K562 (cell line): ENCODE results near the gene WHAMM. TPM values are rescaled to one million over a fixed set of nuclear protein-coding genes. Genes with fewer than 3 reads are reported as not detected.

Experiments
- FIP1L1 ChIP-seq: fragments of 200-400 bp; formaldehyde crosslinking; IDR thresholded peaks from 2 replicates; pipeline ENCODE4 v1.6.1; 2018; ENCODE audit warnings: mild to moderate bottlenecking, low read depth, low read length; ENCODE audit not compliant: poor library complexity, severe bottlenecking
- KLF13 ChIP-seq: fragments of 450-650 bp; IDR thresholded peaks from 2 replicates; pipeline ENCODE4 v1.6.1; 2016; ENCODE audit warnings: missing genetic modification characterization, low read depth, mild to moderate bottlenecking, missing compliant biosample characterization, moderate library complexity, borderline replicate concordance
- LARP7 ChIP-seq: fragments of 450-650 bp; IDR thresholded peaks from 2 replicates; pipeline ENCODE4 v1.6.1; 2016
- MAFF ChIP-seq: IDR thresholded peaks from 2 replicates; pipeline ENCODE4 v1.6.1; 2012; ENCODE audit warnings: low read length, improper control_type of control experiment
- MCM3 ChIP-seq: fragments of 450-650 bp; IDR thresholded peaks from 2 replicates; pipeline ENCODE4 v1.6.1; 2016
- MEF2D ChIP-seq: conservative IDR thresholded peaks from 2 replicates; pipeline ENCODE4 v1.6.1; 2016; ENCODE audit warnings: low read depth, missing genetic modification characterization, missing compliant biosample characterization
- NCOA1 ChIP-seq: fragments of 450-650 bp; IDR thresholded peaks from 2 replicates; pipeline ENCODE4 v1.6.1; 2016; ENCODE audit warnings: low read depth
- NEUROD1 ChIP-seq: fragments of 150-350 bp; IDR thresholded peaks from 2 replicates; pipeline ENCODE4 v1.6.1; 2014; ENCODE audit warnings: borderline replicate concordance, low read length, low read depth; ENCODE audit not compliant: partially characterized antibody
- PHF20 ChIP-seq: fragments of 450-650 bp; IDR thresholded peaks from 2 replicates; pipeline ENCODE4 v1.6.1; 2018; ENCODE audit not compliant: partially characterized antibody
- SIRT6 ChIP-seq: IDR thresholded peaks from one replicate; pipeline ENCODE4 v1.6.1; 2012; ENCODE audit warnings: low read depth, mild to moderate bottlenecking, control low read depth, inconsistent platforms, low read length, moderate library complexity
- XRCC4 ChIP-seq: IDR thresholded peaks from one replicate; pipeline ENCODE4 v1.6.1; 2011; ENCODE audit not compliant: insufficient read depth, insufficient read length; ENCODE audit errors: extremely low read depth
- ZFP1 ChIP-seq: fragments of 450-650 bp; formaldehyde crosslinking; IDR thresholded peaks from 2 replicates; pipeline ENCODE4 v1.4.0; 2020; ENCODE audit warnings: mild to moderate bottlenecking, mixed read lengths
- ZNF175 ChIP-seq: fragments of 200-800 bp; sonication (Bioruptor generic); IDR thresholded peaks from 2 replicates; pipeline ENCODE4 v1.6.1; 2016; ENCODE audit warnings: low read depth, mild to moderate bottlenecking, missing genetic modification characterization, missing compliant biosample characterization
- ZNF184 ChIP-seq: sonication (generic); formaldehyde crosslinking; IDR thresholded peaks from 2 replicates; pipeline ENCODE4 v1.5.0; 2020; ENCODE audit warnings: missing genetic modification reagents
- ZNF583 ChIP-seq: fragments of 250-450 bp; sonication (Bioruptor Pico); IDR thresholded peaks from 2 replicates; pipeline ENCODE4 v1.4.0; 2020
- polyA plus RNA-seq, 8 experiments: library from polyadenylated mRNA; depleted of rRNA in 4 of 8; stranded (reverse) in 5 of 8; unstranded in 3 of 8; fragments of >200 nt; fragmentation: Nextera tagmentation in 2 of 8; fragmentation: Illumina TruSeq in 1 of 8; extraction: Ambion mirVana in 2 of 8; extraction: Trizol in 1 of 8; gene quantifications; 2 replicates each; pipeline versions ENCODE4 v1.2.1 to v1.2.3, GENCODE V29; 2011 to 2014; ENCODE audit warnings: inconsistent platforms in 1 of 8, missing spikeins in 1 of 8
- total RNA-seq, 7 experiments: library from RNA; depleted of rRNA in 6 of 7; stranded (reverse); fragments of >200 nt in 6 of 7; fragmentation: Illumina TruSeq in 2 of 7; extraction: Trizol in 2 of 7; gene quantifications; 2 replicates each; pipeline versions ENCODE4 v1.2.1 to v1.2.3, GENCODE V29; 2011 to 2021; ENCODE audit warnings: low replicate concordance in 1 of 7
- TF ChIP-seq, protein P1 (sequence below): fragments of 450-650 bp; IDR thresholded peaks from 2 replicates; pipeline ENCODE4 v1.6.1; 2014; ENCODE audit warnings: low read depth, mild to moderate bottlenecking, moderate library complexity, borderline replicate concordance
- TF ChIP-seq, protein P2 (sequence below): fragments of 250-450 bp; sonication (Bioruptor Pico); IDR thresholded peaks from 2 replicates; pipeline ENCODE4 v1.4.0; 2020; ENCODE audit warnings: mild to moderate bottlenecking, moderate library complexity
- TF ChIP-seq, protein P3 (sequence below): sonication (generic); formaldehyde crosslinking; IDR thresholded peaks from 2 replicates; pipeline ENCODE4 v1.9.0; 2022; ENCODE audit warnings: mild to moderate bottlenecking, missing genetic modification reagents
- TF ChIP-seq, protein P4 (sequence below): IDR thresholded peaks from 3 replicates; pipeline ENCODE4 v1.6.1; 2011; ENCODE audit warnings: borderline replicate concordance, mild to moderate bottlenecking; ENCODE audit not compliant: insufficient read length, insufficient read depth

The WHAMM gene
- total and polyA plus RNA-seq, 9 of the 15 experiments (the other 6 are each of a cell fraction or from before 2014, with no cell fraction given), result 2.0 to 4.8 (median 3.6) TPM

DNA sequence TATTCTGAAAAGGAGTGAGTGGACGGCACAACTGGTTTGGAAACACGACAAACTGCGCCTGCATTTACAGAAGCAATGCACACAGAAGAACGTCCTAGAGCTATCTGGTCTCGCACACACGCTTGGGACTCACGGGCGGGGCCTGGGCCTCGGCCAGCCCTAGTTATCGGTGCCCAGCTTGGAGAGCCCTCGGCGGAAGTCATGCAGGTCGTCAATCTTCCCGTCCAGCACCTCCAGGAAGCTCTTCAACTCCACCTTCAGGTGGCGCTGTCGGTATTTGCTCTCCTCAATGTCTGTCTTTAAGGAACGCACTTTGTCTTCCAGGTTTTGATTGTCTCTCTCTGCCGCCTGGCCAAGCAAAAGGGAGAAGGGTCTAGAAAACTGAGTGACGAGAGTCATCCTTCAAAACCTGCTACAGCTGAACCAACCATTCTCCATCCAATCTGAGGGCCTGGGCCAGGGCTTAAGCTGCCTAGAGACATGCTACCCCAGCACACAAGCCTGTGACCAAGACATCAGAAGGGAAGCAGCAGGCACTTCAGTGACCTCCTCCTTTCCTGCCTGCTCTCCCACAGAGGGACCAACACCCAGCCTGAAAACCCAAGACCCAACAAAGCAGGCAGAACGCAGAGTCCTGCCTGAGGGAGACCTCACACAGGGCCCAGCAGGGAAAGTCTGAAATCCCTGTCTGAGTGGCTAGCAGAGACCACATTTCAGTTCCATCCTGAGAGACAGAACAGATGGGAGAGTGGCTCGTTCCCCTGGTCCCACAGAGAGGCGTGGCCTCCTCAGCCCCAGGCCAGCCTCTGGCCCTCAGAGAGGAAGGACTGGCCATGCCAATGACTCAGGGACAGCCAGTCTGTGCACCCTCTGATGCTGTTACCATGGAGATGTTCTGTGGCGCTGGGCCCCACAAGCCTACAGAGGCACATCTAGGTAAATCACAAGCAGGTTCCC is 40.4 kb downstream of the WHAMM start (continued):
- TF ChIP-seq, protein P1, sequence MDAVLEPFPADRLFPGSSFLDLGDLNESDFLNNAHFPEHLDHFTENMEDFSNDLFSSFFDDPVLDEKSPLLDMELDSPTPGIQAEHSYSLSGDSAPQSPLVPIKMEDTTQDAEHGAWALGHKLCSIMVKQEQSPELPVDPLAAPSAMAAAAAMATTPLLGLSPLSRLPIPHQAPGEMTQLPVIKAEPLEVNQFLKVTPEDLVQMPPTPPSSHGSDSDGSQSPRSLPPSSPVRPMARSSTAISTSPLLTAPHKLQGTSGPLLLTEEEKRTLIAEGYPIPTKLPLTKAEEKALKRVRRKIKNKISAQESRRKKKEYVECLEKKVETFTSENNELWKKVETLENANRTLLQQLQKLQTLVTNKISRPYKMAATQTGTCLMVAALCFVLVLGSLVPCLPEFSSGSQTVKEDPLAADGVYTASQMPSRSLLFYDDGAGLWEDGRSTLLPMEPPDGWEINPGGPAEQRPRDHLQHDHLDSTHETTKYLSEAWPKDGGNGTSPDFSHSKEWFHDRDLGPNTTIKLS, result peak; percentile 56; the same call in 1 of the 2 replicates
- TF ChIP-seq FIP1L1, result no peak
- TF ChIP-seq ZNF175 (CRISPR knock-in tag), result peak; percentile 78; the same call in 1 of the 2 replicates
- TF ChIP-seq NEUROD1, result peak; percentile 86
- TF ChIP-seq, protein P2, sequence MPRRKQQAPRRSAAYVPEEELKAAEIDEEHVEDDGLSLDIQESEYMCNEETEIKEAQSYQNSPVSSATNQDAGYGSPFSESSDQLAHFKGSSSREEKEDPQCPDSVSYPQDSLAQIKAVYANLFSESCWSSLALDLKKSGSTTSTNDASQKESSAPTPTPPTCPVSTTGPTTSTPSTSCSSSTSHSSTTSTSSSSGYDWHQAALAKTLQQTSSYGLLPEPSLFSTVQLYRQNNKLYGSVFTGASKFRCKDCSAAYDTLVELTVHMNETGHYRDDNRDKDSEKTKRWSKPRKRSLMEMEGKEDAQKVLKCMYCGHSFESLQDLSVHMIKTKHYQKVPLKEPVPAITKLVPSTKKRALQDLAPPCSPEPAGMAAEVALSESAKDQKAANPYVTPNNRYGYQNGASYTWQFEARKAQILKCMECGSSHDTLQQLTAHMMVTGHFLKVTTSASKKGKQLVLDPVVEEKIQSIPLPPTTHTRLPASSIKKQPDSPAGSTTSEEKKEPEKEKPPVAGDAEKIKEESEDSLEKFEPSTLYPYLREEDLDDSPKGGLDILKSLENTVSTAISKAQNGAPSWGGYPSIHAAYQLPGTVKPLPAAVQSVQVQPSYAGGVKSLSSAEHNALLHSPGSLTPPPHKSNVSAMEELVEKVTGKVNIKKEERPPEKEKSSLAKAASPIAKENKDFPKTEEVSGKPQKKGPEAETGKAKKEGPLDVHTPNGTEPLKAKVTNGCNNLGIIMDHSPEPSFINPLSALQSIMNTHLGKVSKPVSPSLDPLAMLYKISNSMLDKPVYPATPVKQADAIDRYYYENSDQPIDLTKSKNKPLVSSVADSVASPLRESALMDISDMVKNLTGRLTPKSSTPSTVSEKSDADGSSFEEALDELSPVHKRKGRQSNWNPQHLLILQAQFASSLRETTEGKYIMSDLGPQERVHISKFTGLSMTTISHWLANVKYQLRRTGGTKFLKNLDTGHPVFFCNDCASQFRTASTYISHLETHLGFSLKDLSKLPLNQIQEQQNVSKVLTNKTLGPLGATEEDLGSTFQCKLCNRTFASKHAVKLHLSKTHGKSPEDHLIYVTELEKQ, result no peak
- no peak for TF ChIP-seq XRCC4
- TF ChIP-seq PHF20, result peak; percentile 52
- TF ChIP-seq NCOA1, result peak; percentile 81; the same call in 1 of the 2 replicates
- TF ChIP-seq, protein P3, sequence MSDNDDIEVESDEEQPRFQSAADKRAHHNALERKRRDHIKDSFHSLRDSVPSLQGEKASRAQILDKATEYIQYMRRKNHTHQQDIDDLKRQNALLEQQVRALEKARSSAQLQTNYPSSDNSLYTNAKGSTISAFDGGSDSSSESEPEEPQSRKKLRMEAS, result peak; percentile 79
- TF ChIP-seq, protein P4, sequence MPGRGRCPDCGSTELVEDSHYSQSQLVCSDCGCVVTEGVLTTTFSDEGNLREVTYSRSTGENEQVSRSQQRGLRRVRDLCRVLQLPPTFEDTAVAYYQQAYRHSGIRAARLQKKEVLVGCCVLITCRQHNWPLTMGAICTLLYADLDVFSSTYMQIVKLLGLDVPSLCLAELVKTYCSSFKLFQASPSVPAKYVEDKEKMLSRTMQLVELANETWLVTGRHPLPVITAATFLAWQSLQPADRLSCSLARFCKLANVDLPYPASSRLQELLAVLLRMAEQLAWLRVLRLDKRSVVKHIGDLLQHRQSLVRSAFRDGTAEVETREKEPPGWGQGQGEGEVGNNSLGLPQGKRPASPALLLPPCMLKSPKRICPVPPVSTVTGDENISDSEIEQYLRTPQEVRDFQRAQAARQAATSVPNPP, result no peak
- TF ChIP-seq LARP7, result 0 out of 2 replicates have a peak, but pooled peaks have one; percentile 19
- 0 out of 2 replicates have a peak, but pooled peaks have one; percentile 37 for TF ChIP-seq MEF2D (tag)
- no peak for TF ChIP-seq SIRT6
- no peak for TF ChIP-seq MCM3
- TF ChIP-seq ZNF184 (CRISPR knock-in tag), result no peak
- no peak for TF ChIP-seq ZNF583
- TF ChIP-seq MAFF, result no peak
- no peak for TF ChIP-seq KLF13 (tag)
- no peak for TF ChIP-seq ZFP1 (CRISPR knock-in tag)
